Caco-2 (cell line): ENCODE measurements around the gene SALL3. TPM values are rescaled to one million over a fixed set of nuclear protein-coding genes. Genes with fewer than 3 reads are reported as not detected.

Experiments
- BruUV-seq: library from RNA; stranded (reverse); fragments of 400-500 nt; replicated peaks from 2 replicates; lab custom pipeline; 2021; lab: Mats Ljungman, UMichigan
- CTCF ChIA-PET: fragments of 300-600 bp; sonication (Branson Sonifier 250); formaldehyde crosslinking; loops from one replicate; lab custom pipeline; 2022; ENCODE audit warnings: antibody characterized with exemption; lab: Charles Lee
- POLR2A ChIA-PET: fragments of 300-600 bp; sonication (Branson Sonifier 250); formaldehyde crosslinking; loops from one replicate; lab custom pipeline; 2022; ENCODE audit warnings: antibody characterized with exemption; lab: Charles Lee
- DNase-seq, 2 experiments: peaks; one replicate each; pipeline versions ENCODE4 v3.0.0 to v3.0.0-alpha.2; 2020 to 2022
- H3K27me3 ChIP-seq: replicated peaks from 2 replicates; pipeline ENCODE4 v1.6.0; 2011; ENCODE audit warnings: low read length; ENCODE audit not compliant: control insufficient read depth, insufficient read depth
- H3K36me3 ChIP-seq: 2 replicates; pipeline ENCODE4 v1.5.1; 2011; ENCODE audit warnings: low read length; ENCODE audit not compliant: control insufficient read depth, insufficient read depth
- H3K4me1 ChIP-seq: fragments of 250-450 bp; sonication (Bioruptor Pico); 2 replicates; pipeline ENCODE4 v1.5.1; 2020; ENCODE audit warnings: mild to moderate bottlenecking
- H3K4me3 ChIP-seq: 2 replicates; pipeline ENCODE4 v1.5.1; 2011; ENCODE audit warnings: low read depth, mild to moderate bottlenecking, control low read depth, low read length
- H3K9me3 ChIP-seq: fragments of 250-450 bp; sonication (Bioruptor Pico); 2 replicates; pipeline ENCODE4 v1.5.1; 2020; ENCODE audit warnings: mild to moderate bottlenecking, moderate library complexity
- H3K27ac Mint-ChIP-seq: one replicate; pipeline ENCODE4 v1.8.0; 2022; ENCODE audit warnings: mixed read lengths; ENCODE audit not compliant: unreplicated experiment
- H3K27me3 Mint-ChIP-seq: one replicate; pipeline ENCODE4 v1.8.0; 2022; ENCODE audit warnings: mixed read lengths; ENCODE audit not compliant: insufficient read depth, unreplicated experiment
- H3K36me3 Mint-ChIP-seq: one replicate; pipeline ENCODE4 v1.8.0; 2022; ENCODE audit warnings: mild to moderate bottlenecking, mixed read lengths; ENCODE audit not compliant: insufficient read depth, unreplicated experiment
- H3K4me1 Mint-ChIP-seq: one replicate; pipeline ENCODE4 v1.8.0; 2022; ENCODE audit warnings: low read depth, mixed read lengths; ENCODE audit not compliant: unreplicated experiment
- H3K4me3 Mint-ChIP-seq: one replicate; pipeline ENCODE4 v1.8.0; 2022; ENCODE audit warnings: mild to moderate bottlenecking, moderate library complexity, mixed read lengths; ENCODE audit not compliant: unreplicated experiment
- H3K9me3 Mint-ChIP-seq: one replicate; pipeline ENCODE4 v1.8.0; 2022; ENCODE audit warnings: mixed read lengths; ENCODE audit not compliant: unreplicated experiment
- intact Hi-C: fragments of 100-400 bp; cut with micrococcal nuclease; formaldehyde crosslinking; loops from one replicate; pipeline ENCODE4 v1.10.0; 2022; ENCODE audit not compliant: unreplicated experiment
- total RNA-seq: library from RNA; stranded (reverse); gene quantifications from 2 replicates; pipeline ENCODE4 v1.2.3, GENCODE V29; 2022
- TF ChIP-seq, protein P1 (sequence below), 2 experiments: fragments of 200-600 bp in 1 of 2; IDR thresholded peaks; 1 replicate in 1 of 2; 2 replicates in 1 of 2; pipeline versions ENCODE4 v1.5.1 to v1.8.0; 2011 to 2022; ENCODE audit warnings: antibody characterized with exemption in 1 of 2, control low read depth in 1 of 2, inconsistent platforms in 1 of 2, low read depth in 1 of 2, low read length in 1 of 2, mild to moderate bottlenecking in 1 of 2, moderate library complexity in 1 of 2; ENCODE audit not compliant: insufficient read depth in 1 of 2, severe bottlenecking in 1 of 2, unreplicated experiment in 1 of 2

SALL3 gene
- total RNA-seq, 1 experiment from 2014 or later = not detected

DNA sequence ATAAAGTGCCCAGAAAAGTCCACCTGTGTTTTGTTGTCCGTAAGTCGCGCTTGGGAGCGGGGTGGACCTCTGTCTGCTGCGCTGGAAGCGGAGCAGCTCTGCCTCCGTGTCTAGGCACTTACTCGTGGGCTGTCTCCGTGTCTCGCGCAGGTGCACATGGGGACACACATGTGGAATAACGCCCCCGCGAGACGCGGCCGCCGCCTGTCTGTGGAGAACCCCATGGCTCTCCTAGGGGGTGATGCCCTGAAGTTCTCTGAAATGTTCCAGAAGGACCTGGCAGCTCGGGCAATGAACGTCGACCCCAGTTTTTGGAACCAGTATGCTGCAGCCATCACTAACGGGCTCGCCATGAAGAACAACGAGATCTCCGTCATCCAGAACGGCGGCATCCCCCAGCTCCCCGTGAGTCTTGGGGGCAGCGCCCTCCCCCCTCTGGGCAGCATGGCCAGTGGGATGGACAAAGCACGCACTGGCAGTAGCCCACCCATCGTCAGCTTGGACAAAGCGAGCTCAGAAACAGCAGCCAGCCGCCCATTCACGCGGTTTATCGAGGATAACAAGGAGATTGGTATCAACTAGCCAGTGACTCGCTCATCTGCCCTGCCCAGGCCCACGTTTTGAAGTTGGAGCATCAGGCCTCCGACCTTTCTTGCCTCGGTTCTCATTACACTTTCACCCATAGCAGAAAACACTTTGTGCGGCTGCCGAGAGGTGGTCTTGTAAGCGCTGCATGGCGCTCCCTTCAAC lies 17.3 kb downstream of the SALL3 start:
- no peak overlapping the region for H3K27ac Mint-ChIP-seq
- no peaks in the 10 kb centered on the region for H3K36me3 Mint-ChIP-seq
- no peaks in the 10 kb centered on the region for H3K9me3 Mint-ChIP-seq
- ChIA-PET CTCF (no interaction called here), POLR2A (no interaction called here)
- H3K4me1 Mint-ChIP-seq = no peaks in the 10 kb centered on the region
- no peaks in the 10 kb centered on the region for H3K4me1 ChIP-seq
- BruUV-seq = no TSS peak
- DNase-seq = no peak
- H3K27me3 Mint-ChIP-seq = no peaks in the 10 kb centered on the region
- no peak overlapping the region for H3K4me3 Mint-ChIP-seq
- intact Hi-C loops = loop anchor here (2.0 kb wide), 1 partner anchor 22 kb away; no protein-coding TSS in a partner anchor
- H3K27me3 ChIP-seq = no peaks in the 10 kb centered on the region
- no peaks in the 10 kb centered on the region for H3K36me3 ChIP-seq
- no peak overlapping the region for H3K4me3 ChIP-seq
- H3K9me3 ChIP-seq = no peaks in the 10 kb centered on the region
- TF ChIP-seq, protein P1, sequence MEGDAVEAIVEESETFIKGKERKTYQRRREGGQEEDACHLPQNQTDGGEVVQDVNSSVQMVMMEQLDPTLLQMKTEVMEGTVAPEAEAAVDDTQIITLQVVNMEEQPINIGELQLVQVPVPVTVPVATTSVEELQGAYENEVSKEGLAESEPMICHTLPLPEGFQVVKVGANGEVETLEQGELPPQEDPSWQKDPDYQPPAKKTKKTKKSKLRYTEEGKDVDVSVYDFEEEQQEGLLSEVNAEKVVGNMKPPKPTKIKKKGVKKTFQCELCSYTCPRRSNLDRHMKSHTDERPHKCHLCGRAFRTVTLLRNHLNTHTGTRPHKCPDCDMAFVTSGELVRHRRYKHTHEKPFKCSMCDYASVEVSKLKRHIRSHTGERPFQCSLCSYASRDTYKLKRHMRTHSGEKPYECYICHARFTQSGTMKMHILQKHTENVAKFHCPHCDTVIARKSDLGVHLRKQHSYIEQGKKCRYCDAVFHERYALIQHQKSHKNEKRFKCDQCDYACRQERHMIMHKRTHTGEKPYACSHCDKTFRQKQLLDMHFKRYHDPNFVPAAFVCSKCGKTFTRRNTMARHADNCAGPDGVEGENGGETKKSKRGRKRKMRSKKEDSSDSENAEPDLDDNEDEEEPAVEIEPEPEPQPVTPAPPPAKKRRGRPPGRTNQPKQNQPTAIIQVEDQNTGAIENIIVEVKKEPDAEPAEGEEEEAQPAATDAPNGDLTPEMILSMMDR (IDR thresholded peaks at IDR 0.05; ENCODE audit: insufficient read depth in 1 of 2, low read depth in 1 of 2, low read length in 1 of 2, severe bottlenecking in 1 of 2, unreplicated experiment in 1 of 2) = no peak

DNA sequence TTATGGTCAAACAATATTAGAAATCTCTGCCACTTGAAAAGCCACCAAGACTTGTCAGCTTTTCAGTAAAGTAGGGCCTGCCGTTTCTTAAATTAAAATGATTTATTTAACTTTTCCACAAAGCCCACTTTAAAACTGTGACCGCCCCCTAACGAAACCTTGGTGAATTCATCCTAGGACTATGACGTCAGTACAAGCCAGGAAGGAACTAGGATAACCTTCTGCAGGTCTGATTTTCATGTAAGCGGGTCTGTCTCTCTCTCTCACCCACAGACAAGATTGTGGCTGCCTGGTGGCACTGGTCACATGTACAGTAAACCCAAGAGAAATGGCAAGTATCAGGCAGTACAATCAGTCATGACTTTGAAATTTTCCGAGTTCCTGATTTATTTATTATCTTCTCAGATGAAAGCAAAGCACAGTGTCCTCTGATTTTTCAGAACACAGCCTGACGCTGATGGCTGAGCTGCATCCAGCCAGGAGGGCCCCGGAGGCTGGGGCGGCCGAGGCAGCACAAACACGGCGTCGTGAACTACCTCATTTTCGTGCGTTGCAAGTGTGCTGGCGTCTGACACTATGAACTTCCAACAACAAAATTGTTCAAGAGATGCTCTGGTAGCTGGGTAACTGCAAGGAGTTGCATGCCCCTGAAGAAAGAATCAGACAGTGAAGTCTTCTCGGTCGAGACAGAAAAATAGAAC lies 18.9 kb downstream of the SALL3 start:
- Histone ChIP-seq H3K27me3 (no peaks in the 10 kb centered on the region), H3K4me1 (no peaks in the 10 kb centered on the region), H3K36me3 (no peaks in the 10 kb centered on the region), H3K4me3 (no peak overlapping the region), H3K9me3 (no peaks in the 10 kb centered on the region)
- H3K36me3 Mint-ChIP-seq = no peaks in the 10 kb centered on the region
- no peak overlapping the region for H3K4me3 Mint-ChIP-seq
- H3K27me3 Mint-ChIP-seq = no peaks in the 10 kb centered on the region
- POLR2A ChIA-PET = no interaction called here
- no peak overlapping the region for H3K27ac Mint-ChIP-seq
- BruUV-seq = no TSS peak
- TF ChIP-seq, protein P1 (IDR thresholded peaks at IDR 0.05; ENCODE audit: insufficient read depth in 1 of 2, low read depth in 1 of 2, low read length in 1 of 2, severe bottlenecking in 1 of 2, unreplicated experiment in 1 of 2) = no peak
- H3K9me3 Mint-ChIP-seq = no peaks in the 10 kb centered on the region
- no peaks in the 10 kb centered on the region for H3K4me1 Mint-ChIP-seq
- intact Hi-C loops = no loop called here
- DNase-seq = no peak
- CTCF ChIA-PET = no interaction called here

DNA sequence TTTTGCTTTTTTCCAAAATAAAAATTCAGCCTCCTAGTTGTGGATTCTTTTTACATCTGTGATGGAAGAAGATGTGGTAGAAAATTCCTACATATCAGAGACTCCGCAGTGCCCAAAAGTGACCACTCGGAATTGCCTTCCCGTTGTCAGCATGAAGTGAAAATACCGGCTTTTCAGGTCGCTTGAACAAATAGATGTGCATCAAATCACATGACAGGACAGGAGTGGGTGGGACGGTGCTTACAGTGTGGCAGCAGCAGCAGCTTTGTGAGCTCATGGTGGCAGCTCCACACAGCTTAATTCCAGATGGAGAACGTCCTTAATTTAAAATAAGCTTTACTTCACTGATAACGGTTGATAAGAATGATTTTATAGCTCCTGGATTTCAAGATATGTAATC lies 20.3 kb downstream of the SALL3 start:
- ChIA-PET CTCF (no interaction called here), POLR2A (no interaction called here)
- Mint-ChIP-seq H3K4me3 (no peak overlapping the region), H3K4me1 (no peaks in the 10 kb centered on the region), H3K9me3 (no peaks in the 10 kb centered on the region), H3K27ac (no peak overlapping the region), H3K36me3 (no peaks in the 10 kb centered on the region), H3K27me3 (no peaks in the 10 kb centered on the region)
- no peaks in the 10 kb centered on the region for H3K9me3 ChIP-seq
- BruUV-seq = no TSS peak
- no peaks in the 10 kb centered on the region for H3K27me3 ChIP-seq
- no peaks in the 10 kb centered on the region for H3K4me1 ChIP-seq
- no peak overlapping the region for H3K4me3 ChIP-seq
- H3K36me3 ChIP-seq = no peaks in the 10 kb centered on the region
- intact Hi-C loops = no loop called here
- TF ChIP-seq, protein P1 (IDR thresholded peaks at IDR 0.05; ENCODE audit: insufficient read depth in 1 of 2, low read depth in 1 of 2, low read length in 1 of 2, severe bottlenecking in 1 of 2, unreplicated experiment in 1 of 2) = no peak
- DNase-seq = peak; percentile 42 to 48
